HG03460 (cell line): ENCODE results near the gene ELF3.
"Not testable (repeated sequence)": the region's sequence is repeated elsewhere in the genome, so short reads cannot be mapped to it uniquely, and the experiment has no call there.

Experiments used
- ATAC-seq: cut with Tn5 transposase; IDR thresholded peaks from one replicate; pipeline ENCODE4 v1.9.1; 2021; ENCODE audit not compliant: unreplicated experiment

ELF3 gene

DNA sequence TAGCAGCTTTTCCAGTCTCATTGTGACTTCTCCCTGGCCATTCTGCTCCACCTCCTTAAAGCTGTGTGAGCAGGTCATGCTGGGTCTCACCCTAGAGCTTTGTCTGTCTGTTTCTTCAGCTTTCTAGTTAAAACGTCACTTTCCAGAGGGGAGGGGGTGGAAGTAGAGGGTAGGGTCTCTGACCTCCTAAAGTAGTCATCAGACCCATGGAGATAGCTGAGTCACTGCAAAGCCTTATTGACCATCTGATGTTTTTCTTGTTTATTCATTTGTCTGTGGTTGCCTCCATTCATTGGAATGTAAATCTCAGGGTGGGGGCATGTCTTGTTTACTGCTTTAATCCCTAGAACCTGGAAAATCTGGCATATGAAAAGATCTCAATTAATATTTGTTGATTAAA is 52.7 kb downstream of the ELF3 start:
- no peak for ATAC-seq

DNA sequence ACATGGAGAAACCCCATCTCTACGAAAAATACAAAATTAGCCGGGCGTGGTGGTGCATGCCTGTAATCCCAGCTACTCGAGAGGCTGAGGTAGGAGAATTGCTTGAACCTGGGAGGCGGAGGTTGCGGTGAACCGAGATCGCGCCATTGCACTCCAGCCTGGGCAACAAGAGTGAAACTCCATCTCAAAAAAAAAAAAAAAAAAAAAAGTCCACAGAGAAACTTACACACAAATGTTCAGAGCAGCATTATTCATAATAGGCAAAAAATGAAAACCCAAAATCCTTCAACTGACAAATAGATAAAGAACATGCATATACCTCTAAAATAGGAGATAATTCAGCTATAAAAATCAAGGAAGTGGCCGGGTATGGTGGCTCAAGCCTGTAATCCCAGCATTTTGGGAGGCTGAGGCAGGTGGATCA is 54.5 kb downstream of the ELF3 start:
- not testable (repeated sequence) for ATAC-seq
